Choroid plexus epithelial cell (primary cell): Measurements from ENCODE around the gene OSBPL5.
A peak's percentile ranks its signal among the peaks of the same experiment; 100 is the strongest.

Experiments
- DNase-seq: peaks from one replicate; pipeline ENCODE4 v3.0.0-alpha.2; 2010; ENCODE audit warnings: low read depth
- H3K4me3 ChIP-seq: 2 replicates; pipeline ENCODE4 v1.5.1; 2011; ENCODE audit warnings: low read depth, mild to moderate bottlenecking, control low read depth, low read length, moderate library complexity
- TF ChIP-seq, protein P1 (sequence below): conservative IDR thresholded peaks from 2 replicates; pipeline ENCODE4 v1.5.1; 2011; ENCODE audit warnings: low read depth, mild to moderate bottlenecking, control low read depth, inconsistent platforms, low read length, moderate library complexity

OSBPL5 gene

DNA sequence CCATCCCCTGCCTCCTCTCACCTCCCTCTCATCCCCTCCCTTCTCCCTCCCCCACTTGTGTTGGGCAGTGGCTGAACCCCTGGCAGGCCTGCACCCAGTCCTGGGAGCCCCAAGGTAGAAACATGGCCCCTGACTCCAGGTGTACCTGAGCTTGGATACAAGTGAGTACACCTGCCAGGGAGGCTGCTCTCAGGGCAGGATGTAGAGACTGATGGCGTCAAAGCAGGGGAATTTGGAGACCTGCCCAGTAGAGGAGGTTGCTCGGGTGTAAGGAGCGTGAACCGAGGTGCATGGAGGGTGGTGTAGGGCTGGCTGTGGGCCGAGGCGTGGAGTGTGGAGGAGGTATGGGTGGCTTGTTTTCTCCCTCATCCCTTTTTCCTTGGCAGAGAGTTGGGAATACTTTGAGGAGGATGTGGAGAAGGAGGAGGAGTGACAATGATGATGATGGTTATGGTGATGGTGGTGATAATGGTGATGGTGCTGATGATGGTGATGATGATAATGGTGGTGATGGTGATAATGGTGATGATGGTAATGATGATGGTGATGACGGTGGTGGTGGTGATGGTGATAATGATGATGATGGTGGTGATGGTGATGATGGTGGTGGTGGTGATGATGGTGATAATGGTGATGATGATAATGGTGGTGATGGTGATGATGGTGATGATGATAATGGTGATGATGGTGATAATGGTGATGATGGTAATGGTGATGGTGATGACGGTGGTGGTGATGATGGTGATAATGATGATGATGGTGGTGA lies 41.2 kb upstream of the OSBPL5 start:
- TF ChIP-seq, protein P1, sequence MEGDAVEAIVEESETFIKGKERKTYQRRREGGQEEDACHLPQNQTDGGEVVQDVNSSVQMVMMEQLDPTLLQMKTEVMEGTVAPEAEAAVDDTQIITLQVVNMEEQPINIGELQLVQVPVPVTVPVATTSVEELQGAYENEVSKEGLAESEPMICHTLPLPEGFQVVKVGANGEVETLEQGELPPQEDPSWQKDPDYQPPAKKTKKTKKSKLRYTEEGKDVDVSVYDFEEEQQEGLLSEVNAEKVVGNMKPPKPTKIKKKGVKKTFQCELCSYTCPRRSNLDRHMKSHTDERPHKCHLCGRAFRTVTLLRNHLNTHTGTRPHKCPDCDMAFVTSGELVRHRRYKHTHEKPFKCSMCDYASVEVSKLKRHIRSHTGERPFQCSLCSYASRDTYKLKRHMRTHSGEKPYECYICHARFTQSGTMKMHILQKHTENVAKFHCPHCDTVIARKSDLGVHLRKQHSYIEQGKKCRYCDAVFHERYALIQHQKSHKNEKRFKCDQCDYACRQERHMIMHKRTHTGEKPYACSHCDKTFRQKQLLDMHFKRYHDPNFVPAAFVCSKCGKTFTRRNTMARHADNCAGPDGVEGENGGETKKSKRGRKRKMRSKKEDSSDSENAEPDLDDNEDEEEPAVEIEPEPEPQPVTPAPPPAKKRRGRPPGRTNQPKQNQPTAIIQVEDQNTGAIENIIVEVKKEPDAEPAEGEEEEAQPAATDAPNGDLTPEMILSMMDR, result no peak
- DNase-seq, result no peak
- H3K4me3 ChIP-seq, result no peak overlapping the region

DNA sequence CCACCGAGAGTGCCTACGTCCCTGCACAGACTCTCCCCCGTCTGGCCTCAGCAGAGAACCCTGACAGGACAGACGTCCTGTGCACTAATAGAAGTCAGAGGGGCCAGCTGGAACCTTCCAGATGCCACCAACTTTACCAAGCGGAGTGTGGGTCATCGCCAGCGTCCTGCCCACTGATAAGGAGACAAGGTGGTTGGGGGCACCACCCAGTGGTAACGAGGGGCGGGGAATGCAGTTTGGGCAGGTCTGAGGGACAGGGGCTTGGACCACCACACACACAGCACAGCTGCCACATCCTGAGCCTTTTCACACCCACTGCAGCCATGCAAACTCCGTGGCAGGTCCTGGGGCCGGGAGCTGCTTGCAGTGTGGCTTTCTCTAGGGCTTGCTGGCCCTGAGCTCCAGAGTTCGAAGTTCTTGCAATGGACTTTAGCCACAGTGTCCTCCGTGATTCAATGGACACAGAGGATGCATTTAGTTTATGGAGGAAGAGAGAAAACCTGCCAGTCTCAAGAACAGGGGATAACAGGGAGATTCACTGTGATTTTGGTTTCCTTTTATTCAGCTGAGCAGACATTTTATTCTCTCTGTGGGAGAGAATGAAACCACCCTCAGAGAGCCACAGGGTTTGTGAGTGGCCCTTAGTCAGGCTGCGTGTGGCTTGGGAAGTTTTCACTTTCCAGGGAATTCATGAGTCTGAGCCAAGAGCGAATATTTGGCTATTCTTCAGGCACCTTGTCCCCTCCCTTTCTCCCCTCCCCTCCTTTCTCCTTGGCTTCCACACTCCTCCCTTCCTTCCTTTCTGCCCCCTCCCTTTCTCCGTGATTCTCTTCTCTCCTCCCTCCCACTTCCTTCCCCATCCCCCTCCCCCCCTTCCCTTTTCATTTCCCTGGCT lies 40.4 kb upstream of the OSBPL5 start:
- H3K4me3 ChIP-seq, result no peak overlapping the region
- TF ChIP-seq, protein P1, result no peak
- no peak for DNase-seq

DNA sequence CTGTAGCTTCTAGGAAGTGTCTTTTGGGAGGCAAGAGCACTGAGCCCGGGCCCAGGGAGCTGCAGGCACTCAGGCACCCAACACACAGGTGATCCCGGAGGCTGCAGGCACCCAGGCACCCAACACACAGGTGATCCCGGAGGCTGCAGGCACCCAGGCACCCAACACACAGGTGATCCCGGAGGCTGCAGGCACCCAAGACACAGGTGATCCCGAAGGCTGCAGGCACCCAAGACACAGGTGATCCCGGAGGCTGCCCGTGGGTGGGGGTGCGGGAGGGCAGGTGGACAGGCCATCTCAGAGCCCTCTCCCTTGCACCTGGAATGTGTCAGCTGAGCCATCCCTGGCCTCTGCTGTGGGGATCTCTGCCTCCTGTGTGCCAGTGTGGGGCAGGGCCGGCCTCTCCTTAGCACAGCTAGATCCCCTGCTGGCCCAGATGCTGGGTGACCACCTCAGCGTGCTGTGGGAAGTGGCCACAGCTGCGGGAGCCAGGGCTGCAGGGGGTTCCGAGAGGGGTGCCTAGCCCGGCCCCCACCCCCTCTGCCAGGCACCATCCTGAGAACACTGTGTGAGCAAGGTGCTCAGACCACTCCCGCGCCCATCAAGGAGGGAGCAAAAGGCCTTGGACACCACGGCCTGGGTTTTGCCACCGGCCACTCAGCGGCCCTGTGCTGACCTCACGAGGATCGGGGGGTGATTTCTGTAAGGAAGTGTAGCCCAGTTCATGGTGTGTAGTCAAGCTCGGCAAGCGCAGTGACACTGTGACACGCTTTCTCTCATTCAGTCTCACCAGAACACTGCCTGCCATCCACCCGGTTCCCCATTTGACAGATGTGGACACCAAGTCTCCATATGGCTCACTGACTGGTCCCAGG lies 39.3 kb upstream of the OSBPL5 start:
- no peak overlapping the region for H3K4me3 ChIP-seq
- no peak for DNase-seq
- TF ChIP-seq, protein P1, result no peak

DNA sequence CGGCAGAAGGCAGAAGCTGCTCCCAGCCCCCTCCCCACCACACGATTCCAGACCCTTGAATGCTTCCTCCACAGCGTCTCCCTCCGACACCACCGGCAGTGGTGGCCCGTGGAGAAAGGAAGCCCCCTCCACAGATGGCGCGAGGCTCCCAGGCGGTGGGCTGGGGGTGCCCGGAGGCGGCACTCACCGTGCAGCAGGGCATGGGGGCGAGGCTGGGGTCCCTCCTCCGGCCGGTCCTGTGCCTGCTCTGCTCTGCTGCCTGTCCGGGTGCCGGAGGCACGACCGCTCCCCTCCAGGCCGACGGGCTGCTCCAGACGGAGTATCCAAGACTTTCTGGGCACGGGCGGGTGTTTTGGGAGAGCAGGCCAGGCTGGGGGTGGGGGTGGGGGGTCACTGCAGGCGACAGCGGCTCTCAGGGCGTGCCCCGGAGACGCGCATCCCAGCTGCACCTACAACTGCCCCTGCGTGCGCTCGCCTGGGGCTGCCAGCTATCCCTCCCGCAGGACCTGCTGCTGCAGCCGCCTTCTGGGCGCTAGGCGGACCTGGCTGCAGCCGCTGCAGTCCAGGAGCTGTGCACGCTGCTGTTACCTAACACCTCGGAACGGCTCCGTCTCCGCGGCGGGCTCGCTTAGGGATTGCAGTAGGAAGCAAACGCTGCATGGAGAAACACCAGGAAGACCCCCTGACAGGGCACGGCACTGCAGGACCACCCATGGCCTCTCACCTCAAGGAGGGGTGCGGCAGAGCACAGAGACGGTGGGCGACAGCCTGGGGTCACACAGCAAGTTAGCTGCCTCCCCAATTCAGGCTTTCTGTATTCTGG lies 38.3 kb upstream of the OSBPL5 start:
- DNase-seq, result peak; percentile 36
- TF ChIP-seq, protein P1, result peak; percentile 23
- no peak overlapping the region for H3K4me3 ChIP-seq

DNA sequence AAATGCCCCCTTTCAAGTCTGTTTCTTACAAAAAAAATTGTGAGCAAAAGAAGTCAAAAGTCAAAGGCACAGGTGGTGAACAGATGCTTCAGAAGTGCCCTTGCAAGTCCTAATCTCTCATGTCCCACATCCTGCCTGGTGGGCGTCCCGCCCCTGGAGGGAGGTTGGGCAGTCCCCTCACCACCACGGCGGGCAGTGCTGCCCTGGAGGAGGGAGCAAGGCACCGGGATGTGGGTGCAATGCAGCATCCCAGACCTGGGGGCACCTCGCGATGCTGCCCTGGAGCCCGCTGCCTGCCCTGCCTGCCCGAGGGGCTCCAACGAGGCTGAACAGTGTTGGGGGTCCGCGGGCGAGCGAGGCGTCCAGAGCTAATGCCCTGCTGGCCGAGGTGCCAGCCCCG lies 37.6 kb upstream of the OSBPL5 start:
- TF ChIP-seq, protein P1, result no peak
- no peak for DNase-seq
- no peak overlapping the region for H3K4me3 ChIP-seq

DNA sequence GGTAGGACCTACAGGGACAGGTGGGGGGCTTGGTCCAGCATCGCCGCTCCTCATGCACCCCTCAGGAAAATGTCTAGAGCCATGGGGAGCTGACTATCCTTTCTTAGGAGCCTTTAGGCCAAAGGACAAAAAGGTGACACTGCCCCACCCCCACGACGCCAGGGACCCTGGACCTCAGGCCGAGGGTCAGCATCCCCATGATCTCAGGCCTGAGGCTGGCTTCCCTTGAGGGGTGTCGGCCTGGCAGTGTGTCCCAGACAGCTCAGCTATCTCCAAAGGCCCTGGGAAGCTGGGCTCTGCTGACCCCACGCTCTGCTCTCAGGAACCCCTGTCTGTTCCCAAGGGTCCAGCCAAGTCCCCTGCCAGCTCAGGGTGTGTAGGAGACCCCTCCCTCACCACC lies 37.2 kb upstream of the OSBPL5 start:
- TF ChIP-seq, protein P1, result no peak
- no peak for DNase-seq
- H3K4me3 ChIP-seq, result no peak overlapping the region
